IgD-negative memory B cell (primary cell): ENCODE measurements around the gene NFIC. TPM values are rescaled to one million over a fixed set of nuclear protein-coding genes. Genes with fewer than 3 reads are reported as not detected.

Experiments used
- H3K27ac Mint-ChIP-seq, 3 donors: one replicate each; pipeline ENCODE4 v1.8.0; 2020 to 2022; ENCODE audit warnings: mild to moderate bottlenecking in 3 of 3, mixed read lengths in 3 of 3, moderate library complexity in 1 of 3
- H3K27me3 Mint-ChIP-seq: one replicate; pipeline ENCODE4 v1.8.0; 2021; ENCODE audit warnings: mixed read lengths
- H3K36me3 Mint-ChIP-seq: one replicate; pipeline ENCODE4 v1.8.0; 2020; ENCODE audit warnings: mild to moderate bottlenecking, mixed read lengths
- H3K4me1 Mint-ChIP-seq, 3 donors: one replicate each; pipeline ENCODE4 v1.8.0; 2020 to 2022; ENCODE audit warnings: mixed read lengths in 3 of 3, mild to moderate bottlenecking in 1 of 3
- H3K4me3 Mint-ChIP-seq, 4 donors: one replicate each; pipeline ENCODE4 v1.8.0; 2020 to 2022; ENCODE audit warnings: mild to moderate bottlenecking in 4 of 4, mixed read lengths in 4 of 4, moderate library complexity in 3 of 4
- H3K9me3 Mint-ChIP-seq, 3 donors: one replicate each; pipeline ENCODE4 v1.8.0; 2020 to 2021; ENCODE audit warnings: mixed read lengths in 3 of 3, mild to moderate bottlenecking in 1 of 3
- polyA plus RNA-seq: library from polyadenylated mRNA; unstranded; fragments of 300-500 nt; fragmentation: Illumina TruSeq; gene quantifications from one replicate; pipeline ENCODE4 v1.2.3, GENCODE V29; 2021

NFIC gene
- polyA plus RNA-seq, 1 donor from 2014 or later, result 12.8 TPM

DNA sequence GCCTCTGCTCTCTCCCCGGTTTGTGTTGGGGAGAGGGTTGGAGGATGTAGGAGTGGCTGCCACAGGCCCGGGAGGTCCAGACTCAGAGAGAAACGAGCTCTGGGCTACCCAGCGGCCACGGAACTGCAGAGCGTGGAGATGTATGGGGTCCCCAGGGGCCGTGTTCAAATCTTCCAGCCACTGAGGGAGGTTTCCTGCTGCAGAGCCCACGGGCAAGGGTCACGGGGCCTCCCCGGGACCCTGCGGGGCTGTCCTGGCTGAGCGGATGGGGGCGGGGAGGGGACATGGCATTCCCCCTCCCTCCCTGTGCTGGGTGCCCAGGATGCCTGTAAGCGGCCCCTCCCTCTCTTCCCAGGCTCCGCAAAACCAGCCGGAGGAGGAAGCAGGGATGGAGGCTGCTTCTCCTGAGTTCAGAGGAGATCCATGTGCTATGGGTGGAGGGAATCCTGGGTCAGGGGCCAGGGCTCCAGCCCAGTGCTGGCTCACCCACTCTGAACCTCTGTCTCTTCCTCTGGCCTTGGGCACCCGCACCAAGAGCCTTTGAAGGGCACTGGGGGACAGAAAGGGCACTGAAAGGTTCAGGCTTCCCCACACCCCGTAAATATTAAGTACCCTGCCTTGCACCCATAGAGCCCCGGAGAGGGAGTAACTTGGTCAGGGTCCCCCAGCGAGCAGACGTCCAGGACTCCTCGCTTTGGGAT is 91.3 kb downstream of the NFIC start:
- no peak overlapping the region for H3K4me3 Mint-ChIP-seq
- peaks cover 0 to 1% (median 0%) of the 10 kb centered on the region in 3 donors for H3K4me1 Mint-ChIP-seq
- H3K27ac Mint-ChIP-seq, result no peak overlapping the region
- H3K36me3 Mint-ChIP-seq, result peaks cover 4% of the 10 kb centered on the region
- H3K27me3 Mint-ChIP-seq, result no peaks in the 10 kb centered on the region
- no peaks in the 10 kb centered on the region for H3K9me3 Mint-ChIP-seq

DNA sequence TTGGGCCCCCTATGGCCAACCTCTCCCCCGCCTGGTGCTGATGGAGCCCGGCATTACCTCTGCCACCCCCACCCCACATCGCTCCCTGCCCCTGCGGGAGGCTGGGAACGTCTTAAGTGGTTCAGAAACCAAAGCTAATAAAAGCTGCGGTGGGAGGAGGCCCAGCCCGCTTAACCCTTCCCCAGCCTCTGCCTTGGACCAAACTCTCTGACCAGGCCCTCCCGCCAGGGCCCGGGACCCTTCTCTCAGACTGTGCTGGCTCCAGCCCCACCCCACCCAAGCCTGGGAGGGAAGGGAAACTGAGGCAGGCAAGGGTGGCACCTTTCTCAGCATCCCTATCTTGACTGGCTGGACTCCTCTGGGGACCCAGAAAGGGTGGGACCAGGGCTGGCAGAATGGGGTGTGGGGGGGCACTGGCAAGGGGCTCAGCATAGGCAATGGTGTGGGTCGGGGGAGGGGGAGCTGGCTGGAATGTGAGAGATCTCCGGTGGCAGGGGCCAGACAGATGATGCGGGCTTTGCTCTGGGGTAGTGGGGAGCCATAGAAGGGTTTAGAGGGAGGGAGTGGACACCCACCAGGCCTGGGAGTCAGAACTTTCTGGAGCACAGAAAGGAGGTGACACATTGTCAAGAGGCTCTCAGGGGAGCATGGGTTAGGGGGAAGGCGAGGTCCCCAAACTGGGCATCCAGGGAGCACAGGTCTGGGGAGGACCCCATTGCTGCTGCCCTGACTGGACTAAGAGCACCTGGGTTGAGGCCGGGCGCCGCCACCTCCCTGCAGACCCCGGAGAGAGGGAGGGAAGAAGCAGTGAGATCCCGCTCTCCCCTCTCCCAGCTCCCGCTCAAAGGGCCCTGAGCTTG is 92.1 kb downstream of the NFIC start:
- no peak overlapping the region for H3K27ac Mint-ChIP-seq
- H3K27me3 Mint-ChIP-seq, result no peaks in the 10 kb centered on the region
- H3K4me1 Mint-ChIP-seq, result peaks cover 0 to 1% (median 0%) of the 10 kb centered on the region in 3 donors
- peaks cover 2% of the 10 kb centered on the region for H3K36me3 Mint-ChIP-seq
- no peaks in the 10 kb centered on the region for H3K9me3 Mint-ChIP-seq
- H3K4me3 Mint-ChIP-seq, result peak overlapping the region in 1 of 4 donors; percentile 60

DNA sequence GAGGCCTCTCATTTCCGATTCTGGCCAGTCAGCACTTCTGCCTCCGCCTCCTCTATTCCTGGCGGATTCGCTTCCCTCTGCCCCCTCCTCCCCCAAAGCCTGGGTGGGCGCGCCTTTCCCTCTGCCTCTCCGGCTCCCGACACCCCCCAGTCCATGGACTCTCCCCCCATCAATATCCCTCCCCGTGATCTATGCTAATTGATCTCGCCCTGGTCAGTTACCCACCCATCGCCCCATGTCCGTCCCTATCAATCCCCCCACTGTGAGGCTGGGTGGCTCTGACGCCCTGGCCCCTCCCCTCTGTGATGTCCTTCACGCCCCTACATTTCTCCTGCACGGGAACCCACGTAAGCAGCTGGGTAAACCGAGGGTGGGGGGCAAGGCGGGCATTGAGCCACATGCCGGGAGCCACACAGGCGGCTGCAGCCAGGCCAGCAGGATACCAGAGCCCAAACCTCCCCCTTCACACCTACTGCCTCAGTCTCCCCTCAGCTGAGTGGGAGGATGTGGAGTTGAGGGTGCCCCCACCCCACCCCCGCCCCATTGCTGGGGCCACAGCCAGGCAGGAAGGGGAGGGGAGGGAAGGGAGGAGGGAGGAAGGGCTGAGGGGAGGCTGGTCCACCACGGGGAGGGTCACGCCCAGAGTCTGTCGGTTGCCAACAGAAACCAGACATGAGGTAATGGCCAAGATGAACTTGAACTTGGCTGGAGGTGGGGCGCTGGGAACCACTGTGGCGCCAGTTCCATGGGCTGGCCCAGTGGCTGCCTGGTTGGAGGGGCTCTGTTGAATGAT is 92.9 kb downstream of the NFIC start:
- H3K36me3 Mint-ChIP-seq, result peaks cover 2% of the 10 kb centered on the region
- no peaks in the 10 kb centered on the region for H3K27me3 Mint-ChIP-seq
- no peaks in the 10 kb centered on the region for H3K9me3 Mint-ChIP-seq
- H3K4me1 Mint-ChIP-seq, result peaks cover 0 to 1% (median 0%) of the 10 kb centered on the region in 3 donors
- H3K4me3 Mint-ChIP-seq, result peak overlapping the region in 1 of 4 donors; percentile 60
- H3K27ac Mint-ChIP-seq, result no peak overlapping the region

DNA sequence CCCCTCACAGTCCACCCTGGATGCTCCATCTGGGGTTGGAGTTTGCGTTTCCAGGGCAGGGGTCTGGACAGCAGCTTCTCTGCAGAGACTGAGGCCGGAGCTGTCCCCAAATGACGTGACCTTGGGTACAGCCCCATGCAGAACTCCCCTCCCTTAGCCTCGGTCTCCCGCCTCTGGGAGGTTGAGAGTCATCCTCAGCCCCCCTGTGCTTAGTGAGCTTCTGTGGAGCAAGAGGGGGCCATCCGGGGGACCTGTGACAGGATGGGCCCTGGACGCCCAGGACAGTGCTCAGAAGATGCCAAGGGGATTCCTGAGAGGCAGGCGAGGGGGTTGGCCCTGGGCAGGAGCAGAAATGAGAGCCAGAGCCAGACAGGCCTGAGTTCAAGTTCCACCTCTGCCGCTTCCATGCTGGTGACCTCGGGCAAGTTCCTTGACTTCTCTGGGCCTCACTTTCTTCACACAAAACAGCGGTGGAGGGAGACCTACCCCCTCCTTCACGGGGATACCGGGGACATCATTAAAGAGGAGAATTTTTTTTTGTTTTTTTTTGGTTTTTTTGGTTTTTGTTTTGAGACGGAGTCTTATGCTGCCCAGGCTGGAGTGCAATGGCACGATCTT is 93.7 kb downstream of the NFIC start:
- Mint-ChIP-seq H3K9me3 (no peaks in the 10 kb centered on the region), H3K4me3 (no peak overlapping the region), H3K36me3 (peaks cover 2% of the 10 kb centered on the region), H3K4me1 (peaks cover 0 to 1% (median 0%) of the 10 kb centered on the region in 3 donors), H3K27me3 (no peaks in the 10 kb centered on the region), H3K27ac (no peak overlapping the region)

DNA sequence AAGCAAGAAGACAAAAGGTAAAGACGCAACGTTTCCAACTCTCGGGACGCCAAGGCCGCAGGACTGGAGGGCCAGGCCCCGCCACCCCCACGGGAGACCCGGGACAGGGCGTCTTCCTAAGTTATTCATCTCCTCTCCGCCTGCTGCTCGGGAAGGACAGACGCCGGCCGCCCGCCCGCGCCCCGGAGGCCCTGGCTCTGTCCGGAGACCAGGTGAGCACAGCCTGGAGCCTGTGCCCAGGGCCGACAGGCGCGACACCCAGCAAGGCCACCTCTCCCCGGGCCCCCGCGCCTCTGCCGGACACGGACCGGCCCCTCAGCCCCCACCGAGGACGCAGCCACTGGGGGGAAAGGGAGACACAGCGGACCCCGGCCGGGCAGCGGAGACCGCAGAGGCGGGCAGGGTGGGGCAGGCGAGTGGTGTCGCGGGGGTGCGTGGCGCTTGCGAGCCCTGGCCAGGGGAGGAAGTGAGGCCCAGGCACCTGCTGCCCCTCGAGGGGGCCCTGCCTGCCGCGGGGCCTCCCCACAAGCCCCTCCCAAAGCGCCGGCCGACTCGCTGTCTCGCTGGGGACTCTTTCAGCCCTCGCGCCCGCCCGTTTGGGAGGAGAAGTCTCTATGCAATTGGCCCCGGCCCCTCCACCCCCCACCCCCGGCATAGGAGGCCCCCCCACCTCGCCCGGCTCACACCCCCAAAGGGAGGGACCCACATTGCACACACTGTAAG is 96.8 kb downstream of the NFIC start:
- no peak overlapping the region for H3K27ac Mint-ChIP-seq
- H3K4me3 Mint-ChIP-seq, result no peak overlapping the region
- peaks cover 2% of the 10 kb centered on the region for H3K36me3 Mint-ChIP-seq
- H3K9me3 Mint-ChIP-seq, result peaks cover 0 to 1% (median 0%) of the 10 kb centered on the region in 3 donors
- H3K27me3 Mint-ChIP-seq, result no peaks in the 10 kb centered on the region
- H3K4me1 Mint-ChIP-seq, result no peaks in the 10 kb centered on the region

DNA sequence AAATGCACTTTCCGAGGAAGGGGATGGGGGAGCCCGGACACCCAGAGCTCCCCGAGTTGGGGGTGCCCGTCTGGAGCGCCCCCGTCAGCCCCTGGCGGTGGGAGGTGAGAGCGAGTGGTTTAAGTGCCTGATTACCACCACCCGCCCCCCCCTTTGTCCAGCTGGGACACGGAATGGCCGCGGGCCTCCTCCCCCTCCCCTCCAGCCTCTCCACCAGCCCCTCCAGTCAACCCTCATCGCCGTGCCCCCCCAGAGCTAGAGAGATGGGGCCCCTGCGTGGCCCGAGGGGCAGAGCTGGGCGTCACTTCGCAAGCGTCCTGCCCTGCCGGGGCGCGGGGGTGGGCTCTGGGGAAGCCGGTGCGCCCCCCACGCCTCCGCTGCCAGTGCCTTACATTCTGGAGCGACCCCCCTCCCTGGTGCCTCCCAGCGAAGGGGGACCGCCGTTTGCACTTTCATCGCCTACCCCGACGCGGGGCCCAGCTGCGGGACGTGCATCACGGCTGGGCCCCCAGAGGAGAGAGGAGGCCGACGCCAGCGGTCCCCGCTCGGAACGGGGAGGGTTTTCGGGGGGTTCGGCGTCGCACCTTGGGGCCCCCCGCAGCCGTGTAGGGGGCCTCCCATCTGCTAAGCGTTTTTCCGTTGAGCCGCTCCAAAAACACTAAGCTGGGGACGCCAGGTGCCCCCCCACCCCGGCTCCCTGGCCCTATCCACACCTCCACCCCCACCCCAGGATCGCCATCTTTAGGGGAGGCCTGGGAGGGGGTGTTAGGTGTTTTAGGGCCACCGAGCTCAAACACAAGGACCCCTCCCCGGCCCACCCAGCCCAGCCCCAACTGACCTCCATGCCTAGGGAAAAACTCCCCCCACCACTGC is 97.6 kb downstream of the NFIC start:
- Mint-ChIP-seq H3K27ac (no peak overlapping the region), H3K36me3 (peaks cover 2% of the 10 kb centered on the region), H3K27me3 (no peaks in the 10 kb centered on the region), H3K9me3 (peaks cover 0 to 1% (median 0%) of the 10 kb centered on the region in 3 donors), H3K4me3 (no peak overlapping the region), H3K4me1 (no peaks in the 10 kb centered on the region)

DNA sequence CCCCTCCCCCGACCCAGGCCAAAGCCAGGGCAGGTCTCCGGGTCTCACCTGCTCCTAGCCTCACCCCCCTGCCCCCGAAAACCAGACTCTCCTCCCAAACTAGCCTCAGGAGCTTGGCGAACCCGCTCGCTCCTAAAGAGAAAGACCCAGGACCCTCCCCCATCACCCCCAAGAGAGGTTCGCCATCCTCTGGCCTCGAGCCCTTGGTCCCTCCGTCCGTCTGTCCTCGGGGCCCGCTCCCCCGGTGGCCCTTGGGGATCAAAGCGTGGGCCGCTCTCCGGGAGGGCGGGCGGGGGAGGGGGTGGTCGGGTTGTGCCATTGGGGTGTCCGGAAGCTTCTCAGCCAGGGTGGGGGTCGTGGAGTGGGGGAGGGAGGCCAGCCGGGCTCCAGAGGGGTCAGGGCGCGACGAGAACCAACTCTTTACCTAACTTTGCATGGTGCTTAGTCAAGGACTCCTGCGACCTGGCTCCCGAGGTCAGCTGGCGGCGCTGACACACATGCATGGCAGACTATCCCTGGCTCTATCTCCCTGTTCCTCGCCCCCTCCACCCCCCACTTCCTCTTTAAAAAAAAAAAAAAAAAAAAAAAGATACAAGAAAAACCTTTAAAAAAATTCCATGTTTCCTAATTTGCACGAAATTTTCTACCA is 98.3 kb downstream of the NFIC start:
- Mint-ChIP-seq H3K36me3 (peaks cover 2% of the 10 kb centered on the region), H3K4me3 (no peak overlapping the region), H3K27me3 (no peaks in the 10 kb centered on the region), H3K9me3 (peaks cover 0 to 1% (median 0%) of the 10 kb centered on the region in 3 donors), H3K27ac (no peak overlapping the region), H3K4me1 (no peaks in the 10 kb centered on the region)

DNA sequence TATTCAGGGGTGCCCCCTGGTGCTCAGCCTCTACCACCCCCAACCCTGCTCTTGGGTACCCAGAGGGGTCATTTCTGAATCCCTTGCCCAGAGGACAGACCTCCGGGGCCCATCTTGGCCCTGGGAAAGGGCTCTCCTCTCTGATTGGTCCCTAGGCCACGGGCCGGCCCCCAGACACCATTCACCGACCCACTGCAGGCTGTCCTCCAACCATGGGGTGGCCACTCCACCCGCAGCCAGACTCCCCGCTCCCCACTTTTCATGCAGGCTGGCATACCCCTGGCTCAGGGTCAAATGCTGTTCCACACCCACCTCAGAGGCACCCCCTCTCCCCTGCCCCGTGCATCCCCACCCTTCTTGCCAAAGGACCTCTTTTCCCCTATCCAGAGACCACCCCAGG is 99.2 kb downstream of the NFIC start:
- Mint-ChIP-seq H3K27me3 (peaks cover 1% of the 10 kb centered on the region), H3K4me3 (no peak overlapping the region), H3K27ac (no peak overlapping the region), H3K4me1 (no peaks in the 10 kb centered on the region), H3K9me3 (peaks cover 0 to 1% (median 0%) of the 10 kb centered on the region in 3 donors), H3K36me3 (peaks cover 2% of the 10 kb centered on the region)

DNA sequence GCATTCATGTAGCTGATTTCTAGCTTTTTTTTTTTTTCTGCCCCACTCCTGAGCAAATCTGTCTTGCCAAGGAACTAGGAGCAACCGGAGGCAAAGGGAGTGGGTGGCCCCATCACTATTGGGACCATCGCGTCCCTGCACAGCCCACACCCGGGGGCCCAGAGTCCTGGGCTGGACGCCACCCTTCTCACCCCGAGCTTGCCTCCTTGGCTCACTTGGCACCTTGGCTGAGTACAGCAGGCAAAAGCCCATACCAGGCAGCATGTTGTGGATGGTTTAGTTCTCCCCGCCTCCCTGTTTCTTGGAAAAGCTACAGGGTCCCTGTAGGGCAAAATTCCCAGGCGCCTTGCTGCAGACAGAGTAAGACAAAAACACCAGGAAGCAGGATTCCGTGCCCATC is 100.3 kb downstream of the NFIC start:
- Mint-ChIP-seq H3K27me3 (peaks cover 3% of the 10 kb centered on the region), H3K9me3 (peaks cover 0 to 1% (median 0%) of the 10 kb centered on the region in 3 donors), H3K36me3 (peaks cover 2% of the 10 kb centered on the region), H3K4me1 (no peaks in the 10 kb centered on the region), H3K27ac (peak overlapping the region in 1 of 3 donors; percentile 67), H3K4me3 (no peak overlapping the region)

DNA sequence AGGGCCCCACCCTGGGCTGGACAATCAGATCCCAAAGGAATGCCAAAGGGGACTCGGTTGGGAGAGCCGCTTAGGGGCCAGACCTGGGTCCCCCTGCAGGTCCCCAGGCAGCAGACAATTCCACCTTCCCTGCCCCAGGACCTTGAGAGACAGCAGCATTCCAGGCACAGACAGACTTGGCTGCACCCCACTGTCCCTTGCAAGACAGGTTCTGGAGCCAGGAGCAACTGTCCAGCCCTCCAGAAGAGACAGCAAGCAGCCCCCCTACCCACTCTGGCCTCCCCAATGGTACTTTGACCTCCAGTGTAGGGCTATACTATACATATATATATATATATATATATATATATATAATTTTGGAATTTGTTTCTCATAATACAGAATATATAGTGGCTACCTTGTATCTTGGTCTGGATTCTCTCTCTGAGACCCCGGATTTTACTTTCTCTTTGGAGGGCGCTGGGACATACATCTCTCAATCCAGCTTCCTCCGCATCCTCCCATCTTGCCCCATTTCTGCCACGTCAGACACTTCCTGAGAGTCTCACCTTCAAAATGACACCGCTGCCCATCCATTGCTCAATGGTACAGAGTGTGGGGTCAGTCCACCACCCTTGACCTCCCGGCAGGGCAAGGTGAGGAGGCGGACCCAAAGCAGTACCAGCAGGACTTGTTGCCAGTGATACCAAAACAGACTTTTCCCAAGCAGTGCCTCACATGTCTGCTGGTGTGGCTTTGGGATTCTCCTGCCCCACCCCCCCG is 101.2 kb downstream of the NFIC start:
- Mint-ChIP-seq H3K27me3 (peaks cover 3% of the 10 kb centered on the region), H3K4me3 (no peak overlapping the region), H3K4me1 (no peaks in the 10 kb centered on the region), H3K36me3 (no peaks in the 10 kb centered on the region), H3K27ac (no peak overlapping the region), H3K9me3 (peaks cover 0 to 1% (median 0%) of the 10 kb centered on the region in 3 donors)

DNA sequence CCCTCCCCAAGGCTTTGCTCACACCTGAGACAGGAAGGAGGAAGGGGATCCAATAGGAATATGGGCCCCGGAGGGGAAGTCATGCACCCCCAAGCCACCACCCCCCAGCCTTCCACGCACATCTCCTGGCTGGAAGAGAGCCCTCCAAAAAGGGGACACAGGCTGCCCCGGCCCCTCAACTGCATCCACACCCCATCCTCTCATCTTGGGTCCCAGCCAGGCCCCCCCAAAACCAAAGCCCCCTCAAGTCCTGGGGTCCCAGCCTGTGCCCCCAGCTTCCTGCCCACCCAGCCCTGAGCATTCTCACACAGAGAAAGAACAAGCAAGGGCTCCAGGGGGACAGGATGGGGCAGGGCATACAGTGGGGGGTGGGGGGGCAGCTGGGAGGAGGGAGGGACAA is 101.8 kb downstream of the NFIC start:
- peaks cover 0 to 1% (median 0%) of the 10 kb centered on the region in 3 donors for H3K9me3 Mint-ChIP-seq
- peaks cover 4% of the 10 kb centered on the region for H3K27me3 Mint-ChIP-seq
- H3K36me3 Mint-ChIP-seq, result no peaks in the 10 kb centered on the region
- no peak overlapping the region for H3K4me3 Mint-ChIP-seq
- H3K27ac Mint-ChIP-seq, result no peak overlapping the region
- H3K4me1 Mint-ChIP-seq, result no peaks in the 10 kb centered on the region

DNA sequence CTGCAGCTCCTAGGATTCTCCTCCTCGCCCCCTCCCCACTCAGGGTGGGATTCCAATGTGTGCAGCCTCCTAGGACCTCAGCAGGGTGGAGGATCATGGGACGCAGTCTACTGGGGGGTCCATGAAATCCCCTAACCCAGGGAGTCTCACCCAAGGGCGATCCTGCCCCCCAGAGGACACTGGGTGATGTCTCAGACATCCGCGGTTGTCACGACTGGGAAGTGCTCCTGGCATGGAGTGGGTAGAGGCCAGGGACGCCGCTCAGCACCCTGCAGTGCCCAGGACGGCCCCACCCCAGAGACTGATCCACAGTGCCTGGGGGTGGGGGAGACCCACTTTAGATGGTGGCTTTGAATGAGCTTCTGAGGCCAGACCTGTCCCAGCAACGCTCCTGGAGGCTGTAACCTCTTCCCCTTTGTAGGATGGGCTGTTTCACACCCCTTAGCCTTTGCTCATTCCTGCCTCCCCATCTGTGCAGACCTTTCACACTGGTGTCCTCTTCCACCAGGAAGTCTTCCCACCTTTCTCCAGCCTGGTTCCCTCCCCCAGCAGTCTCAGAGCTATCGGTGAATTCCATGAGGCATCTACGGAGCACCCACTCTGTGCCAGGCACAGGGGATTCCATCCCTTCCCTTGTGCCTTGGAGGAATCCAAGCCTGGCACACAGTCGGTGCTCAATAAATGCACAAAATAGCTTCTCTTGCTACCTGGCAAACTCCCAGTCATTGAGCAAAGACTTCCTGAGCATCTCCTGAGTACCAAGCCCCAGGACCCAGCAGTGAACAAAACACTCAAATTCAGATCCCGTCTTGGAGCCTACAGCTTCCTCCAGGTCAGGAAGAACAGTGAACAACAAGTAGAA is 103.5 kb downstream of the NFIC start:
- Mint-ChIP-seq H3K36me3 (no peaks in the 10 kb centered on the region), H3K27me3 (peaks cover 4% of the 10 kb centered on the region), H3K4me3 (no peak overlapping the region), H3K4me1 (no peaks in the 10 kb centered on the region), H3K9me3 (peaks cover 0 to 1% (median 0%) of the 10 kb centered on the region in 3 donors), H3K27ac (no peak overlapping the region)
